Stimulated activated CD8-positive, alpha-beta memory T cell treated with anti-CD3 and anti-CD28 coated beads, Interleukin-2, amount 100 ng/mL, for 1 hour (primary cell): ENCODE measurements around the gene CYP4F12.

Experiments used
- DNase-seq, 2 donors: peaks; one replicate each; pipeline ENCODE4 v3.0.0-alpha.2; 2020; ENCODE audit warnings: low read depth in 2 of 2

The CYP4F12 gene

GRCh38 chr19:15672580-15673175 is at the start of gene CYP4F12:
Gene CYP4F12, plus strand, starts transcription at chr19:15673087. Its CDS starts 443 bp downstream, at chr19:15673530.
- peak in 1 of 2 donors; percentile 8 for DNase-seq

- DNase-seq: no peak
These were observed 49.1 kb upstream of the CYP4F12 start for GRCh38 chr19:15623711-15624318.

GRCh38 chr19:15628236-15629002 is 44.5 kb upstream of the CYP4F12 start:
- no peak for DNase-seq

GRCh38 chr19:15629003-15629880 is 43.6 kb upstream of the CYP4F12 start:
- DNase-seq: peak; percentile 80 to 82

- DNase-seq: no peak
These were observed 41.1 kb upstream of the CYP4F12 start for GRCh38 chr19:15631817-15632216.

GRCh38 chr19:15633082-15633835 is 39.6 kb upstream of the CYP4F12 start:
- DNase-seq: no peak

GRCh38 chr19:15634105-15634504 is 38.8 kb upstream of the CYP4F12 start:
- DNase-seq: no peak

GRCh38 chr19:15635016-15635805 is 37.7 kb upstream of the CYP4F12 start:
- no peak for DNase-seq

GRCh38 chr19:15636026-15636425 is 36.9 kb upstream of the CYP4F12 start:
- DNase-seq: no peak

- no peak for DNase-seq
These were observed 33.3 kb upstream of the CYP4F12 start for GRCh38 chr19:15639596-15639995.

GRCh38 chr19:15640294-15640903 is 32.5 kb upstream of the CYP4F12 start, which contains the start of gene CYP4F3:
Gene CYP4F3, plus strand, starts transcription at chr19:15640897. Its CDS starts 519 bp downstream, at chr19:15641416.
- DNase-seq: no peak

- DNase-seq: no peak
These were observed 31.8 kb upstream of the CYP4F12 start for GRCh38 chr19:15640904-15641597.

GRCh38 chr19:15641901-15642491 is 30.9 kb upstream of the CYP4F12 start:
- no peak for DNase-seq

GRCh38 chr19:15642807-15643206 is 30.1 kb upstream of the CYP4F12 start:
- DNase-seq: no peak

GRCh38 chr19:15643387-15643786 is 29.5 kb upstream of the CYP4F12 start:
- no peak for DNase-seq

- no peak for DNase-seq
These were observed 28.7 kb upstream of the CYP4F12 start for GRCh38 chr19:15644066-15644741.

GRCh38 chr19:15644816-15645215 is 28.1 kb upstream of the CYP4F12 start:
- DNase-seq: no peak

GRCh38 chr19:15649526-15649925 is 23.4 kb upstream of the CYP4F12 start:
- DNase-seq: no peak
